Heart left ventricle (tissue), 16 donors: Measurements from ENCODE around the gene ZNF14. TPM values are rescaled to one million over a fixed set of nuclear protein-coding genes. Genes with fewer than 3 reads are reported as not detected.

Experiments
- ATAC-seq, 4 donors: fragments of 200-7000 bp; cut with Tn5 transposase; one replicate each; pipeline ENCODE4 v1.9.1; 2020 to 2022; ENCODE audit warnings: moderate library complexity in 4 of 4, mild to moderate bottlenecking in 3 of 4, moderate number of reproducible peaks in 1 of 4
- DNase-seq, 5 donors: peaks; one replicate each; pipeline ENCODE4 v3.0.0-alpha.2; 2020
- H3K27ac ChIP-seq, 12 donors: fragments of 200-600 bp; sonication (generic) in 4 of 12; one replicate each; pipeline versions ENCODE4 v1.5.0 to v1.8.0; 2016 to 2022; ENCODE audit warnings: mild to moderate bottlenecking in 2 of 12
- H3K27me3 ChIP-seq, 9 donors: fragments of 200-600 bp; sonication (generic) in 2 of 9; one replicate each; pipeline versions ENCODE4 v1.5.1 to v1.8.0; 2016 to 2022; ENCODE audit warnings: mild to moderate bottlenecking in 3 of 9
- H3K36me3 ChIP-seq, 9 donors: fragments of 200-600 bp; sonication (generic) in 2 of 9; one replicate each; pipeline versions ENCODE4 v1.5.0 to v1.8.0; 2018 to 2022; ENCODE audit warnings: mild to moderate bottlenecking in 2 of 9
- H3K4me1 ChIP-seq, 12 donors: fragments of 200-600 bp; sonication (generic) in 4 of 12; one replicate each; pipeline versions ENCODE4 v1.5.0 to v1.8.0; 2016 to 2022; ENCODE audit warnings: mild to moderate bottlenecking in 3 of 12
- H3K4me3 ChIP-seq, 12 donors: fragments of 200-600 bp; sonication (generic) in 4 of 12; one replicate each; pipeline versions ENCODE4 v1.5.0 to v1.8.0; 2017 to 2022; ENCODE audit warnings: mild to moderate bottlenecking in 9 of 12, moderate library complexity in 4 of 12
- H3K9me3 ChIP-seq, 12 donors: fragments of 200-600 bp; sonication (generic) in 4 of 12; one replicate each; pipeline versions ENCODE4 v1.5.0 to v1.8.0; 2016 to 2022; ENCODE audit warnings: mild to moderate bottlenecking in 1 of 12
- CTCF ChIP-seq, 12 donors: fragments of 200-600 bp; sonication (generic) in 4 of 12; IDR thresholded peaks; one replicate each; pipeline versions ENCODE4 v1.5.0 to v1.8.0; 2018 to 2022; ENCODE audit warnings: antibody characterized with exemption in 12 of 12, mild to moderate bottlenecking in 5 of 12
- POLR2A ChIP-seq, 2 donors: fragments of 450-650 bp; IDR thresholded peaks; one replicate each; pipeline ENCODE4 v1.6.1; 2017; ENCODE audit warnings: antibody characterized with exemption in 2 of 2, mild to moderate bottlenecking in 2 of 2, moderate library complexity in 2 of 2
- WGBS, 4 donors: extraction: QIAGEN DNeasy Blood & Tissue Kit in 2 of 4; methylation state at CpG; one replicate each; pipeline versions ENCODE4 v1.1.5 to v1.1.7; 2013 to 2018; 5-methylcytosine and 5-hydroxymethylcytosine counted together
- intact Hi-C, 10 donors: fragments of 100-400 bp; cut with DNase I; formaldehyde crosslinking; loops; one replicate each; pipeline versions ENCODE4 v1.11.1 to v1.14.2; 2022
- polyA plus RNA-seq, 2 donors: library from polyadenylated mRNA; stranded (reverse); fragments of 200-250 nt; gene quantifications; one replicate each; pipeline ENCODE4 v1.2.3, GENCODE V29; 2013
- total RNA-seq, 9 donors: library from RNA; depleted of rRNA in 2 of 9; stranded (reverse); fragments of >200 nt in 2 of 9; fragmentation: NEBNext Ultra II Directional in 3 of 9; extraction: Animal tissue kit (Norgen Biotek cat#: 25700) in 3 of 9; gene quantifications; one replicate each; pipeline versions ENCODE4 v1.1.0 to v1.2.4, GENCODE V29; 2016 to 2023
- donor health status: ischemic (EF 13 %, LVEDD 7.1; RV severe dilation, severe dysfunction).
- donor health status: healthy with polysubstance abuse.
- donor health status: DM: no; HTN: yes; CAD: no.
- donor health status: DM: no; HTN: no; CAD: no.
- donor health status: ischemic (EF 25% LVEDD 6.9; RV normal size, moderate dysfunction).
- donor health status: ischemic (EF 25% LVEDD 5.7; RV mildly dilated, moderate dysfunction).
- donor health status: healthy.
- donor health status: DM: yes; HTN: yes; CAD: no.
- donor health status: ischemic (EF 35%, LVEDD 5.7; RV mildly dilated, moderate dysfunction).
- donor health status: nonischemic (EF 11% LVEDD 7.7; RV severe dilation, severe dysfunction).
- donor health status: DM: yes; HTN: yes; CAD: no.
- donor health status: PGD.
- donor health status: ischemic (EF 29% LVEDD 5.4; RV normal size, mild dysfunction).
- donor health status: nonischemic (EF 23%, LVEDD 6.1; RV moderate dilation, normal function).

Gene ZNF14
- total and polyA plus RNA-seq, 11 donors = 2.3 to 7.9 (median 3.5) TPM

- Histone ChIP-seq H3K9me3 (no peaks in the 10 kb centered on the region), H3K36me3 (no peaks in the 10 kb centered on the region), H3K27ac (no peak overlapping the region), H3K4me3 (no peak overlapping the region), H3K4me1 (no peaks in the 10 kb centered on the region), H3K27me3 (peaks cover 0 to 4% (median 0%) of the 10 kb centered on the region in 9 donors)
- WGBS, 4 donors = 87 to 90% (median 88%) methylated on average over 14 to 18 of the region's 18 CpGs
- DNase-seq (no peak), ATAC-seq (no peak)
- intact Hi-C loops = no loop called here
- TF ChIP-seq CTCF (IDR thresholded peaks at IDR 0.05) = no peak
These were observed 7.8 kb upstream of the ZNF14 start for GRCh38 chr19:19740755-19741154.

- TF ChIP-seq POLR2A (IDR thresholded peaks at IDR 0.05) (no peak), CTCF (IDR thresholded peaks at IDR 0.05) (no peak)
- Histone ChIP-seq H3K4me1 (no peaks in the 10 kb centered on the region), H3K4me3 (no peak overlapping the region), H3K36me3 (no peaks in the 10 kb centered on the region), H3K27ac (no peak overlapping the region), H3K9me3 (no peaks in the 10 kb centered on the region), H3K27me3 (peaks cover 0 to 4% (median 0%) of the 10 kb centered on the region in 9 donors)
- DNase-seq (no peak), ATAC-seq (no peak)
- intact Hi-C loops = no loop called here
- WGBS, 4 donors = 93 to 100% (median 94%) methylated on average over 1 of the region's 1 CpG
These were observed 5.7 kb upstream of the ZNF14 start for GRCh38 chr19:19738564-19738963.

GRCh38 chr19:19737559-19738332 lies 4.8 kb upstream of the ZNF14 start:
- intact Hi-C loops = no loop called here
- 72 to 94% (median 85%) methylated on average over 4 to 8 of the region's 8 CpGs for WGBS, 4 donors
- TF ChIP-seq CTCF (IDR thresholded peaks at IDR 0.05) (no peak), POLR2A (IDR thresholded peaks at IDR 0.05) (no peak)

GRCh38 chr19:19721896-19722295 lies 11.0 kb downstream of the ZNF14 start:
- 96 to 98% (median 98%) methylated on average over 2 of the region's 2 CpGs for WGBS, 4 donors
- TF ChIP-seq POLR2A (IDR thresholded peaks at IDR 0.05) (no peak), CTCF (IDR thresholded peaks at IDR 0.05) (no peak)
- no peaks in the 10 kb centered on the region for H3K27me3 ChIP-seq
- intact Hi-C loops = no loop called here
- H3K4me3 ChIP-seq = no peak overlapping the region
- no peaks in the 10 kb centered on the region for H3K4me1 ChIP-seq
- H3K9me3 ChIP-seq = peaks cover 0 to 80% (median 61%) of the 10 kb centered on the region in 12 donors
- no peak for DNase-seq
- H3K27ac ChIP-seq = no peak overlapping the region
- peaks cover 0 to 41% (median 0%) of the 10 kb centered on the region in 9 donors for H3K36me3 ChIP-seq
- ATAC-seq = no peak

More at GRCh38 chr19:19737559-19738332, 4.8 kb upstream of the ZNF14 start:
- Histone ChIP-seq H3K27me3 (peaks cover 0 to 4% (median 0%) of the 10 kb centered on the region in 9 donors), H3K27ac (no peak overlapping the region), H3K4me1 (no peaks in the 10 kb centered on the region), H3K4me3 (no peak overlapping the region), H3K36me3 (no peaks in the 10 kb centered on the region), H3K9me3 (no peaks in the 10 kb centered on the region)
- ATAC-seq (no peak), DNase-seq (no peak)
